B cell (primary cell): ENCODE results near the gene ERN1. TPM values are rescaled to one million over a fixed set of nuclear protein-coding genes. Genes with fewer than 3 reads are reported as not detected.

Experiments used
- ATAC-seq: fragments of 200-7000 bp; cut with Tn5 transposase; one replicate; pipeline ENCODE4 v1.10.0; 2021; ENCODE audit warnings: low read depth, mild to moderate bottlenecking, moderate number of reproducible peaks, moderate library complexity
- CTCF ChIA-PET: fragments of 350-600 bp; sonication (Branson Sonifier 250); formaldehyde crosslinking; loops from one replicate; lab custom pipeline; 2021; ENCODE audit warnings: antibody characterized with exemption, inconsistent platforms; lab: Charles Lee
- POLR2A ChIA-PET: fragments of 350-600 bp; sonication (Branson Sonifier 250); formaldehyde crosslinking; loops from one replicate; lab custom pipeline; 2021; ENCODE audit warnings: antibody characterized with exemption; lab: Charles Lee
- DNase-seq: peaks from one replicate; pipeline ENCODE4 v3.0.0; 2013
- H2AFZ ChIP-seq: 2 replicates; pipeline ENCODE4 v1.6.1; 2012; ENCODE audit warnings: mild to moderate bottlenecking, low read depth, low read length; ENCODE audit not compliant: insufficient read depth, poor library complexity, severe bottlenecking
- H3K27ac ChIP-seq, 2 donors: 1 replicate in 1 of 2; 2 replicates in 1 of 2; pipeline ENCODE4 v1.5.1; 2012 to 2013; ENCODE audit warnings: low read length in 2 of 2, mild to moderate bottlenecking in 2 of 2, moderate library complexity in 1 of 2
- H3K27me3 ChIP-seq, 4 experiments: fragments of 200-600 bp in 1 of 4; sonication (generic) in 1 of 4; replicated peaks in 1 of 4; 1 replicate in 2 of 4; 2 replicates in 2 of 4; pipeline versions ENCODE4 v1.6.1 to v1.7.0; 2013 to 2016; ENCODE audit warnings: low read length in 3 of 4, mild to moderate bottlenecking in 2 of 4, mixed read lengths in 1 of 4, moderate library complexity in 1 of 4; ENCODE audit not compliant: insufficient read depth in 4 of 4, control insufficient read depth in 3 of 4; ENCODE audit errors: control extremely low read depth in 1 of 4
- H3K36me3 ChIP-seq, 2 experiments: replicated peaks in 1 of 2; 1 replicate in 1 of 2; 2 replicates in 1 of 2; pipeline versions ENCODE4 v1.6.1 to v1.7.1; 2013; ENCODE audit warnings: low read length in 1 of 2; ENCODE audit not compliant: insufficient read depth in 2 of 2, control insufficient read depth in 1 of 2; ENCODE audit errors: control extremely low read depth in 1 of 2, extremely low read depth in 1 of 2
- H3K4me1 ChIP-seq, 2 donors: fragments of 200-600 bp in 1 of 2; sonication (generic) in 1 of 2; 1 replicate in 1 of 2; 2 replicates in 1 of 2; pipeline versions ENCODE4 v1.5.1 to v1.6.1; 2013 to 2017; ENCODE audit warnings: low read length in 2 of 2; ENCODE audit not compliant: control insufficient read depth in 2 of 2, insufficient read depth in 2 of 2
- H3K4me2 ChIP-seq: replicated peaks from 2 replicates; pipeline ENCODE3; 2012; ENCODE audit warnings: mild to moderate bottlenecking, low read depth, low read length; ENCODE audit not compliant: poor library complexity, severe bottlenecking
- H3K4me3 ChIP-seq, 5 experiments: fragments of 200-600 bp in 1 of 5; sonication (generic) in 1 of 5; 1 replicate in 3 of 5; 2 replicates in 2 of 5; pipeline versions ENCODE4 v1.5.1 to v1.7.0; 2011 to 2016; ENCODE audit warnings: low read length in 4 of 5, mild to moderate bottlenecking in 4 of 5, low read depth in 2 of 5, control low read depth in 1 of 5, moderate library complexity in 1 of 5; ENCODE audit not compliant: insufficient read depth in 1 of 5; ENCODE audit errors: control extremely low read depth in 1 of 5, extremely low read depth in 1 of 5
- H3K79me2 ChIP-seq: fragments of 200-600 bp; sonication (generic); one replicate; pipeline ENCODE4 v1.6.0; 2016; ENCODE audit warnings: low read length; ENCODE audit not compliant: control insufficient read depth, insufficient read depth
- H3K9ac ChIP-seq: fragments of 200-600 bp; sonication (generic); 2 replicates; pipeline ENCODE4 v1.6.1; 2017; ENCODE audit warnings: mild to moderate bottlenecking, low read length, moderate library complexity
- H3K9me3 ChIP-seq, 3 donors: one replicate each; pipeline versions ENCODE4 v1.6.1 to v1.7.1; 2013; ENCODE audit warnings: low read length in 2 of 3; ENCODE audit not compliant: control insufficient read depth in 2 of 3, insufficient read depth in 1 of 3; ENCODE audit errors: control extremely low read depth in 1 of 3
- H4K20me1 ChIP-seq: 2 replicates; pipeline ENCODE4 v1.6.0; 2012; ENCODE audit warnings: mild to moderate bottlenecking, low read length; ENCODE audit not compliant: insufficient read depth, control insufficient read depth, poor library complexity, severe bottlenecking
- H3K27ac Mint-ChIP-seq: one replicate; pipeline ENCODE4 v1.8.0; 2021; ENCODE audit warnings: mixed read lengths
- H3K27me3 Mint-ChIP-seq: one replicate; pipeline ENCODE4 v1.8.0; 2021; ENCODE audit warnings: mixed read lengths
- H3K4me1 Mint-ChIP-seq: one replicate; pipeline ENCODE4 v1.8.0; 2021; ENCODE audit warnings: mixed read lengths
- H3K4me3 Mint-ChIP-seq: one replicate; pipeline ENCODE4 v1.8.0; 2021; ENCODE audit warnings: mixed read lengths
- H3K9me3 Mint-ChIP-seq: one replicate; pipeline ENCODE4 v1.8.0; 2022; ENCODE audit warnings: mixed read lengths; ENCODE audit not compliant: insufficient read depth
- EZH2 ChIP-seq: IDR thresholded peaks from 2 replicates; pipeline ENCODE4 v1.6.1; 2012; ENCODE audit warnings: borderline replicate concordance, low read depth, mild to moderate bottlenecking, moderate library complexity, low read length; ENCODE audit not compliant: insufficient read depth, poor library complexity, severe bottlenecking
- WGBS: methylation state at CpG from one replicate; pipeline ENCODE4 v1.1.5; 2013; ENCODE audit warnings: missing lambda C conversion rate; ENCODE audit not compliant: insufficient coverage; 5-methylcytosine and 5-hydroxymethylcytosine counted together
- intact Hi-C: fragments of 100-400 bp; cut with micrococcal nuclease; formaldehyde crosslinking; loops from one replicate; pipeline ENCODE4 v1.10.0; 2022
- polyA plus RNA-seq: library from polyadenylated mRNA; depleted of rRNA; stranded (reverse); fragments of >200 nt; gene quantifications from 2 replicates; pipeline ENCODE4 v1.2.3, GENCODE V29; 2012
- total RNA-seq, 2 donors: library from RNA; stranded (reverse); fragments of 120-200 nt in 1 of 2; gene quantifications; 1 replicate in 1 of 2; 2 replicates in 1 of 2; pipeline versions ENCODE4 v1.2.3 to v1.2.4, GENCODE V29; 2013 to 2022
- TF ChIP-seq, protein P1 (sequence below): fragments of 200-600 bp; IDR thresholded peaks from one replicate; pipeline ENCODE4 v1.8.0; 2022; ENCODE audit warnings: antibody characterized with exemption, mild to moderate bottlenecking

The ERN1 gene
- total and polyA plus RNA-seq, 2 donors (not counting 1 experiment from before 2014, with no cell fraction given) = 7.0 to 19.4 TPM

DNA sequence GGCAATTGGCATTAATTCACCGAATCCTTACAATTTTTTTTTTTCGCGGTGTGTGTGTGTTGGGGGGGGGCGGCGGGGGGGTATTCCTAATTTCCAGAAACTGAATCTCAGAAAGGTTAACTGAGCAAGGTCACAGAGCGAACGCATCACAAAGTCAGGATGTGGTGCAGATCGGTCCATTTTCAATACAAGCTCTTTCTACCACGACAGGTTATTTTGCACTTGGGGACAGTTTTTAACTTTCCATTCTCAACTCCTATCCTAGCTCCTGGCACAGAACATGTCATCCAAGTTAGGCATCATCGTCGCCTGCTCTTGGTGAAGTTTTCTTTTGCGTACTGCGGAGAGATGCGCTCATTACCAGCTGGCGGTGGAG is 15.4 kb upstream of the ERN1 start:
- CTCF ChIA-PET = interaction anchor here (0.7 to 6.2 kb wide), 16 partner anchors 12 to 258 kb away, joined by 3 to 67 read pairs (median 4); partner anchors contain the start of genes CSHL1 and ERN1
- Histone ChIP-seq H3K9ac (peak overlapping the region; percentile 84), H3K4me3 (peak overlapping the region; percentile 77 to 95 (median 92)), H3K36me3 (peaks cover 0 to 3% of the 10 kb centered on the region in 2 experiments), H3K27me3 (no peaks in the 10 kb centered on the region), H3K9me3 (no peaks in the 10 kb centered on the region), H4K20me1 (no peaks in the 10 kb centered on the region), H3K27ac (peak overlapping the region; percentile 86 to 88), H3K4me1 (peaks cover 14 to 18% of the 10 kb centered on the region in 2 donors), H2AFZ (peak overlapping the region; percentile 87), H3K79me2 (peaks cover 14% of the 10 kb centered on the region), H3K4me2 (peak overlapping the region; percentile 82)
- ATAC-seq = no peak
- Mint-ChIP-seq H3K9me3 (no peaks in the 10 kb centered on the region), H3K27me3 (no peaks in the 10 kb centered on the region), H3K27ac (no peak overlapping the region), H3K4me3 (no peak overlapping the region), H3K4me1 (peaks cover 15% of the 10 kb centered on the region)
- TF ChIP-seq, protein P1, sequence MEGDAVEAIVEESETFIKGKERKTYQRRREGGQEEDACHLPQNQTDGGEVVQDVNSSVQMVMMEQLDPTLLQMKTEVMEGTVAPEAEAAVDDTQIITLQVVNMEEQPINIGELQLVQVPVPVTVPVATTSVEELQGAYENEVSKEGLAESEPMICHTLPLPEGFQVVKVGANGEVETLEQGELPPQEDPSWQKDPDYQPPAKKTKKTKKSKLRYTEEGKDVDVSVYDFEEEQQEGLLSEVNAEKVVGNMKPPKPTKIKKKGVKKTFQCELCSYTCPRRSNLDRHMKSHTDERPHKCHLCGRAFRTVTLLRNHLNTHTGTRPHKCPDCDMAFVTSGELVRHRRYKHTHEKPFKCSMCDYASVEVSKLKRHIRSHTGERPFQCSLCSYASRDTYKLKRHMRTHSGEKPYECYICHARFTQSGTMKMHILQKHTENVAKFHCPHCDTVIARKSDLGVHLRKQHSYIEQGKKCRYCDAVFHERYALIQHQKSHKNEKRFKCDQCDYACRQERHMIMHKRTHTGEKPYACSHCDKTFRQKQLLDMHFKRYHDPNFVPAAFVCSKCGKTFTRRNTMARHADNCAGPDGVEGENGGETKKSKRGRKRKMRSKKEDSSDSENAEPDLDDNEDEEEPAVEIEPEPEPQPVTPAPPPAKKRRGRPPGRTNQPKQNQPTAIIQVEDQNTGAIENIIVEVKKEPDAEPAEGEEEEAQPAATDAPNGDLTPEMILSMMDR = no peak
- TF ChIP-seq EZH2 = no peak
- POLR2A ChIA-PET = interaction anchor here (0.6 to 3.0 kb wide), 17 partner anchors 8 to 556 kb away, joined by 4 to 22 read pairs (median 6); partner anchors contain the start of genes CCDC47, DDX42, ERN1 and ICAM2
- 0% methylated on average over 8 of the region's 15 CpGs for WGBS
- intact Hi-C loops = loop anchor here (1.0 to 10.0 kb wide), 9 partner anchors 15 to 404 kb away; partner anchors contain the start of genes CCDC47, CEP95, DDX42 and DDX5
- DNase-seq = no peak

DNA sequence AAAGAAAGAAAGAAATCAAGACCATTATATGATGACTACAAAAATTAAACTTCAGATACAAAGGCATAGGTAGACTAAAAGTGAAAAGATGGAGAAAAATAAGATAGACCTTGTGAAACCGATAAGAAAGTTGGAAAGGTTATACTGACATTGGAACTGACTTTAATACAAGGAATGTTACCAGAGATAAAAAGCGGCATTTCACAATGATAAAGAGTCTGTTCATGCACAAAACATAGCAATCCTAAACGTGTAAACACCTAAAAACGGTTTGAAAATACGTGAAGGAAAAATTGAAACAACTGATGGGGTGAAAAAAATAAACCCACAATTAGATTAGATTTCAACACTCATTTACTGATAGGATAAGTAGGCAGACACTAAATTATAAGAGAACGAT is 9.6 kb upstream of the ERN1 start:
- no peak for TF ChIP-seq EZH2
- TF ChIP-seq, protein P1 = no peak
- H3K4me2 ChIP-seq = no peak overlapping the region
- WGBS = 100% methylated on average over 1 of the region's 6 CpGs
- Mint-ChIP-seq H3K27me3 (no peaks in the 10 kb centered on the region), H3K4me1 (no peaks in the 10 kb centered on the region), H3K27ac (no peak overlapping the region), H3K9me3 (no peaks in the 10 kb centered on the region), H3K4me3 (no peak overlapping the region)
- no peaks in the 10 kb centered on the region for H3K36me3 ChIP-seq
- H3K27ac ChIP-seq = no peak overlapping the region
- H3K9ac ChIP-seq = no peak overlapping the region
- POLR2A ChIA-PET = no interaction called here
- H3K4me3 ChIP-seq = no peak overlapping the region
- no peaks in the 10 kb centered on the region for H3K27me3 ChIP-seq
- no peaks in the 10 kb centered on the region for H3K79me2 ChIP-seq
- ATAC-seq = no peak
- no peaks in the 10 kb centered on the region for H3K9me3 ChIP-seq
- H2AFZ ChIP-seq = no peak overlapping the region
- CTCF ChIA-PET = interaction anchor here (16.3 kb wide), 1 partner anchor 110 kb away, joined by 655 read pairs; no protein-coding TSS in a partner anchor
- no peaks in the 10 kb centered on the region for H4K20me1 ChIP-seq
- DNase-seq = no peak
- intact Hi-C loops = no loop called here
- H3K4me1 ChIP-seq = no peaks in the 10 kb centered on the region
